ENCODE results near the gene LTB. TPM values are rescaled to one million over a fixed set of nuclear protein-coding genes. Genes with fewer than 3 reads are reported as not detected.

The LTB gene
- total and polyA plus RNA-seq, 2 of the 13 experiments (the other 11 are each of a cell fraction or from before 2014, with no cell fraction given), result 0.09 to 0.22 TPM

GRCh38 chr6:31546339-31546957 lies 35.8 kb downstream of the LTB start, which contains the start of gene ATP6V1G2 (continued):
- TF ChIP-seq, protein P1, sequence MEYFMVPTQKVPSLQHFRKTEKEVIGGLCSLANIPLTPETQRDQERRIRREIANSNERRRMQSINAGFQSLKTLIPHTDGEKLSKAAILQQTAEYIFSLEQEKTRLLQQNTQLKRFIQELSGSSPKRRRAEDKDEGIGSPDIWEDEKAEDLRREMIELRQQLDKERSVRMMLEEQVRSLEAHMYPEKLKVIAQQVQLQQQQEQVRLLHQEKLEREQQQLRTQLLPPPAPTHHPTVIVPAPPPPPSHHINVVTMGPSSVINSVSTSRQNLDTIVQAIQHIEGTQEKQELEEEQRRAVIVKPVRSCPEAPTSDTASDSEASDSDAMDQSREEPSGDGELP (IDR thresholded peaks at IDR 0.05; ENCODE audit: borderline replicate concordance, low read depth), result no peak
- TF ChIP-seq CENPT (CRISPR knock-in tag; IDR thresholded peaks at IDR 0.05; ENCODE audit: low read depth) (no peak), AGO1 (IDR thresholded peaks at IDR 0.05; ENCODE audit: low read depth, low read length, poor library complexity, severe bottlenecking) (no peak), MXI1 (IDR thresholded peaks at IDR 0.05; ENCODE audit: borderline replicate concordance, low read depth, low read length) (peak; percentile 48; the same call in 1 of the 3 replicates), SRY (CRISPR knock-in tag; IDR thresholded peaks at IDR 0.05) (0 out of 2 replicates have a peak, but pooled peaks have one; percentile 58), DZIP1 (CRISPR knock-in tag; IDR thresholded peaks at IDR 0.05) (no peak), POLR2A (IDR thresholded peaks at IDR 0.05; ENCODE audit: insufficient read depth in 1 of 2, low read depth in 2 of 2, low read length in 2 of 2) (0 out of 4 replicates have a peak, but pooled peaks of 1 of the 2 experiments have one; percentile 24), ZNF772 (CRISPR knock-in tag; IDR thresholded peaks at IDR 0.05) (0 out of 2 replicates have a peak, but pooled peaks have one; percentile 49), JUNB (CRISPR knock-in tag; IDR thresholded peaks at IDR 0.05; ENCODE audit: borderline replicate concordance) (no peak), IKZF5 (CRISPR knock-in tag; IDR thresholded peaks at IDR 0.05) (peak; percentile 34; the same call in 1 of the 2 replicates), JDP2 (CRISPR knock-in tag; IDR thresholded peaks at IDR 0.05; ENCODE audit: borderline replicate concordance) (no peak), ISL2 (CRISPR knock-in tag; IDR thresholded peaks at IDR 0.05) (no peak), YY1 (IDR thresholded peaks at IDR 0.05; ENCODE audit: insufficient read depth, insufficient replicate concordance, low read depth, low read length) (peak; percentile 65), ZNF878 (CRISPR knock-in tag; IDR thresholded peaks at IDR 0.05) (0 out of 2 replicates have a peak, but pooled peaks have one; percentile 27), ZNF138 (CRISPR knock-in tag; IDR thresholded peaks at IDR 0.05; ENCODE audit: low read depth) (no peak)
- TF ChIP-seq, protein P2, sequence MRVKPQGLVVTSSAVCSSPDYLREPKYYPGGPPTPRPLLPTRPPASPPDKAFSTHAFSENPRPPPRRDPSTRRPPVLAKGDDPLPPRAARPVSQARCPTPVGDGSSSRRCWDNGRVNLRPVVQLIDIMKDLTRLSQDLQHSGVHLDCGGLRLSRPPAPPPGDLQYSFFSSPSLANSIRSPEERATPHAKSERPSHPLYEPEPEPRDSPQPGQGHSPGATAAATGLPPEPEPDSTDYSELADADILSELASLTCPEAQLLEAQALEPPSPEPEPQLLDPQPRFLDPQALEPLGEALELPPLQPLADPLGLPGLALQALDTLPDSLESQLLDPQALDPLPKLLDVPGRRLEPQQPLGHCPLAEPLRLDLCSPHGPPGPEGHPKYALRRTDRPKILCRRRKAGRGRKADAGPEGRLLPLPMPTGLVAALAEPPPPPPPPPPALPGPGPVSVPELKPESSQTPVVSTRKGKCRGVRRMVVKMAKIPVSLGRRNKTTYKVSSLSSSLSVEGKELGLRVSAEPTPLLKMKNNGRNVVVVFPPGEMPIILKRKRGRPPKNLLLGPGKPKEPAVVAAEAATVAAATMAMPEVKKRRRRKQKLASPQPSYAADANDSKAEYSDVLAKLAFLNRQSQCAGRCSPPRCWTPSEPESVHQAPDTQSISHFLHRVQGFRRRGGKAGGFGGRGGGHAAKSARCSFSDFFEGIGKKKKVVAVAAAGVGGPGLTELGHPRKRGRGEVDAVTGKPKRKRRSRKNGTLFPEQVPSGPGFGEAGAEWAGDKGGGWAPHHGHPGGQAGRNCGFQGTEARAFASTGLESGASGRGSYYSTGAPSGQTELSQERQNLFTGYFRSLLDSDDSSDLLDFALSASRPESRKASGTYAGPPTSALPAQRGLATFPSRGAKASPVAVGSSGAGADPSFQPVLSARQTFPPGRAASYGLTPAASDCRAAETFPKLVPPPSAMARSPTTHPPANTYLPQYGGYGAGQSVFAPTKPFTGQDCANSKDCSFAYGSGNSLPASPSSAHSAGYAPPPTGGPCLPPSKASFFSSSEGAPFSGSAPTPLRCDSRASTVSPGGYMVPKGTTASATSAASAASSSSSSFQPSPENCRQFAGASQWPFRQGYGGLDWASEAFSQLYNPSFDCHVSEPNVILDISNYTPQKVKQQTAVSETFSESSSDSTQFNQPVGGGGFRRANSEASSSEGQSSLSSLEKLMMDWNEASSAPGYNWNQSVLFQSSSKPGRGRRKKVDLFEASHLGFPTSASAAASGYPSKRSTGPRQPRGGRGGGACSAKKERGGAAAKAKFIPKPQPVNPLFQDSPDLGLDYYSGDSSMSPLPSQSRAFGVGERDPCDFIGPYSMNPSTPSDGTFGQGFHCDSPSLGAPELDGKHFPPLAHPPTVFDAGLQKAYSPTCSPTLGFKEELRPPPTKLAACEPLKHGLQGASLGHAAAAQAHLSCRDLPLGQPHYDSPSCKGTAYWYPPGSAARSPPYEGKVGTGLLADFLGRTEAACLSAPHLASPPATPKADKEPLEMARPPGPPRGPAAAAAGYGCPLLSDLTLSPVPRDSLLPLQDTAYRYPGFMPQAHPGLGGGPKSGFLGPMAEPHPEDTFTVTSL (CRISPR knock-in tag; IDR thresholded peaks at IDR 0.05; ENCODE audit: borderline replicate concordance), result no peak
- TF ChIP-seq, protein P3, sequence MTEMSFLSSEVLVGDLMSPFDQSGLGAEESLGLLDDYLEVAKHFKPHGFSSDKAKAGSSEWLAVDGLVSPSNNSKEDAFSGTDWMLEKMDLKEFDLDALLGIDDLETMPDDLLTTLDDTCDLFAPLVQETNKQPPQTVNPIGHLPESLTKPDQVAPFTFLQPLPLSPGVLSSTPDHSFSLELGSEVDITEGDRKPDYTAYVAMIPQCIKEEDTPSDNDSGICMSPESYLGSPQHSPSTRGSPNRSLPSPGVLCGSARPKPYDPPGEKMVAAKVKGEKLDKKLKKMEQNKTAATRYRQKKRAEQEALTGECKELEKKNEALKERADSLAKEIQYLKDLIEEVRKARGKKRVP (CRISPR knock-in tag; IDR thresholded peaks at IDR 0.05), result peak in 1 of 2 experiments; percentile 66; a peak in 2 of 4 replicates
